Upper lobe of left lung (tissue), 6 donors: ENCODE data around the gene COMMD7. TPM values are rescaled to one million over a fixed set of nuclear protein-coding genes. Genes with fewer than 3 reads are reported as not detected.
A peak's percentile ranks its signal among the peaks of the same experiment; 100 is the strongest.
"Not testable (repeated sequence)": the region's sequence is repeated elsewhere in the genome, so short reads cannot be mapped to it uniquely, and the experiment has no call there.

Source experiments
- ATAC-seq, 2 donors: fragments of 200-7000 bp; cut with Tn5 transposase; one replicate each; pipeline ENCODE4 v1.9.1; 2022; ENCODE audit warnings: mild to moderate bottlenecking in 2 of 2, moderate library complexity in 2 of 2; ENCODE audit not compliant: low FRiP score in 2 of 2
- DNase-seq, 2 donors: peaks; one replicate each; pipeline ENCODE4 v3.0.0-alpha.2; 2019 to 2020
- H3K27ac ChIP-seq, 4 donors: fragments of 200-600 bp; sonication (generic); one replicate each; pipeline ENCODE4 v1.5.1; 2016 to 2019
- H3K27me3 ChIP-seq, 4 donors: fragments of 200-600 bp; sonication (generic); one replicate each; pipeline ENCODE4 v1.5.1; 2017 to 2019
- H3K36me3 ChIP-seq, 4 donors: fragments of 200-600 bp; sonication (generic); one replicate each; pipeline ENCODE4 v1.5.1; 2016 to 2019
- H3K4me1 ChIP-seq, 4 donors: fragments of 200-600 bp; sonication (generic); one replicate each; pipeline ENCODE4 v1.5.1; 2018 to 2019
- H3K4me3 ChIP-seq, 4 donors: fragments of 200-600 bp; sonication (generic); one replicate each; pipeline ENCODE4 v1.5.1; 2017 to 2019; ENCODE audit warnings: mild to moderate bottlenecking in 2 of 4, moderate library complexity in 1 of 4
- H3K9me3 ChIP-seq, 4 donors: fragments of 200-600 bp; sonication (generic); one replicate each; pipeline ENCODE4 v1.5.1; 2018 to 2019
- CTCF ChIP-seq, 6 experiments: fragments of 450-650 bp in 4 of 6; fragments of 200-600 bp in 2 of 6; sonication (generic) in 2 of 6; IDR thresholded peaks; one replicate each; pipeline ENCODE4 v1.5.1; 2016 to 2019; ENCODE audit warnings: antibody characterized with exemption in 6 of 6
- EP300 ChIP-seq, 4 donors: sonication (generic); formaldehyde crosslinking; IDR thresholded peaks; one replicate each; pipeline ENCODE4 v1.5.1; 2017; ENCODE audit warnings: antibody characterized with exemption in 4 of 4, control low read depth in 2 of 4
- POLR2A ChIP-seq, 4 donors: fragments of 450-650 bp; IDR thresholded peaks; one replicate each; pipeline ENCODE4 v1.5.1; 2016 to 2017; ENCODE audit warnings: antibody characterized with exemption in 4 of 4, mild to moderate bottlenecking in 2 of 4
- POLR2AphosphoS5 ChIP-seq, 2 donors: sonication (generic); formaldehyde crosslinking; IDR thresholded peaks; one replicate each; pipeline ENCODE4 v1.5.1; 2017; ENCODE audit warnings: antibody characterized with exemption in 2 of 2
- WGBS, 2 donors: methylation state at CpG; one replicate each; pipeline ENCODE4 v1.1.5; 2017 to 2018; 5-methylcytosine and 5-hydroxymethylcytosine counted together
- total RNA-seq, 6 donors: library from RNA; depleted of rRNA in 4 of 6; stranded (reverse); fragments of >200 nt in 4 of 6; gene quantifications; one replicate each; pipeline versions ENCODE4 v1.1.0 to v1.2.1, GENCODE V29; 2016 to 2021
- donor health status: DM: no; HTN: no; CAD: no; lungs with moderate emphysema.
- donor health status: DM: no; HTN: yes; CAD: no; lungs with severe emphysema.

COMMD7 gene
- total RNA-seq, 6 donors from 2014 or later, result 22.4 to 37.4 (median 27.3) TPM

GRCh38 chr20:32695089-32695488, 48.2 kb downstream of the COMMD7 start:
- ATAC-seq (no peak), DNase-seq (no peak)
- H3K27ac ChIP-seq, result no peak overlapping the region
- H3K4me3 ChIP-seq, result no peak overlapping the region
- no peaks in the 10 kb centered on the region for H3K4me1 ChIP-seq
- peaks cover 0 to 9% (median 3%) of the 10 kb centered on the region in 4 donors for H3K36me3 ChIP-seq
- no peaks in the 10 kb centered on the region for H3K27me3 ChIP-seq
- H3K9me3 ChIP-seq, result no peaks in the 10 kb centered on the region
- TF ChIP-seq CTCF (IDR thresholded peaks at IDR 0.05) (no peak), EP300 (IDR thresholded peaks at IDR 0.05) (no peak)

- not testable (repeated sequence) for H3K4me3 ChIP-seq, H3K4me1 ChIP-seq, H3K27me3 ChIP-seq, H3K9me3 ChIP-seq, H3K36me3 ChIP-seq, DNase-seq, H3K27ac ChIP-seq
- peak in 1 of 2 donors; percentile 31 for ATAC-seq
- 92 to 100% methylated on average over 1 of the region's 1 CpG for WGBS, 2 donors
Observed at GRCh38 chr20:32688966-32689365, 54.3 kb downstream of the COMMD7 start.

- 93 to 95% methylated on average over 9 of the region's 9 CpGs for WGBS, 2 donors
- Histone ChIP-seq H3K4me1 (peaks cover 0 to 6% (median 5%) of the 10 kb centered on the region in 4 donors), H3K4me3 (no peak overlapping the region), H3K9me3 (no peaks in the 10 kb centered on the region), H3K27me3 (no peaks in the 10 kb centered on the region), H3K27ac (no peak overlapping the region), H3K36me3 (peaks cover 0 to 7% (median 2%) of the 10 kb centered on the region in 4 donors)
- no peak for TF ChIP-seq EP300 (IDR thresholded peaks at IDR 0.05)
- no peak for TF ChIP-seq POLR2A (IDR thresholded peaks at IDR 0.05)
- TF ChIP-seq POLR2AphosphoS5 (IDR thresholded peaks at IDR 0.05), result no peak
- no peak for TF ChIP-seq CTCF (IDR thresholded peaks at IDR 0.05)
- ATAC-seq (no peak), DNase-seq (no peak)
Observed at GRCh38 chr20:32687180-32687532, 56.1 kb downstream of the COMMD7 start.

- DNase-seq, result no peak
- Histone ChIP-seq H3K27me3 (no peaks in the 10 kb centered on the region), H3K4me1 (peaks cover 0 to 6% (median 5%) of the 10 kb centered on the region in 4 donors), H3K4me3 (no peak overlapping the region), H3K9me3 (no peaks in the 10 kb centered on the region), H3K36me3 (peaks cover 0 to 7% (median 2%) of the 10 kb centered on the region in 4 donors), H3K27ac (no peak overlapping the region)
- WGBS, 2 donors, result 92 to 95% methylated on average over 10 of the region's 10 CpGs
- ATAC-seq, result no peak
- no peak for TF ChIP-seq POLR2A (IDR thresholded peaks at IDR 0.05)
- no peak for TF ChIP-seq EP300 (IDR thresholded peaks at IDR 0.05)
- TF ChIP-seq CTCF (IDR thresholded peaks at IDR 0.05), result no peak
- TF ChIP-seq POLR2AphosphoS5 (IDR thresholded peaks at IDR 0.05), result no peak
Observed at GRCh38 chr20:32686530-32687179, 56.6 kb downstream of the COMMD7 start.

- 43 to 51% methylated on average over 14 to 17 of the region's 17 CpGs for WGBS, 2 donors
- Histone ChIP-seq H3K27me3 (no peaks in the 10 kb centered on the region), H3K4me1 (peaks cover 0 to 13% (median 8%) of the 10 kb centered on the region in 4 donors), H3K9me3 (no peaks in the 10 kb centered on the region), H3K27ac (no peak overlapping the region), H3K36me3 (peaks cover 0 to 7% (median 2%) of the 10 kb centered on the region in 4 donors), H3K4me3 (no peak overlapping the region)
- TF ChIP-seq CTCF (IDR thresholded peaks at IDR 0.05) (no peak), EP300 (IDR thresholded peaks at IDR 0.05) (no peak), POLR2AphosphoS5 (IDR thresholded peaks at IDR 0.05) (no peak), POLR2A (IDR thresholded peaks at IDR 0.05) (no peak)
- ATAC-seq, result peak in 1 of 2 donors; percentile 78
- no peak for DNase-seq
Observed at GRCh38 chr20:32685541-32686529, 57.4 kb downstream of the COMMD7 start.
